C4-2B (cell line): ENCODE data around the gene B3GALT5.

Source experiments
- H3K27ac ChIP-seq: fragments of 450-650 bp; 2 replicates; pipeline ENCODE4 v1.5.1; 2017
- CTCF ChIP-seq: fragments of 450-650 bp; conservative IDR thresholded peaks from 2 replicates; pipeline ENCODE4 v1.5.1; 2017; ENCODE audit warnings: mild to moderate bottlenecking
- ZFX ChIP-seq: fragments of 450-650 bp; IDR thresholded peaks from 2 replicates; pipeline ENCODE4 v1.6.1; 2017

The B3GALT5 gene

GRCh38 chr21:39675590-39675989 is 62.9 kb downstream of the B3GALT5 start:
- H3K27ac ChIP-seq = no peak overlapping the region
- TF ChIP-seq CTCF = no peak
- no peak for TF ChIP-seq ZFX

GRCh38 chr21:39675993-39676661 is 63.4 kb downstream of the B3GALT5 start:
- H3K27ac ChIP-seq = no peak overlapping the region
- no peak for TF ChIP-seq CTCF
- TF ChIP-seq ZFX = no peak

GRCh38 chr21:39680216-39680615 is 67.5 kb downstream of the B3GALT5 start:
- TF ChIP-seq CTCF = no peak
- H3K27ac ChIP-seq = no peak overlapping the region

GRCh38 chr21:39681257-39681656 is 68.5 kb downstream of the B3GALT5 start:
- TF ChIP-seq ZFX (no peak), CTCF (no peak)
- H3K27ac ChIP-seq = no peak overlapping the region

GRCh38 chr21:39681845-39682244 is 69.1 kb downstream of the B3GALT5 start:
- TF ChIP-seq ZFX (no peak), CTCF (no peak)
- no peak overlapping the region for H3K27ac ChIP-seq

- no peak for TF ChIP-seq CTCF
- TF ChIP-seq ZFX = no peak
- no peak overlapping the region for H3K27ac ChIP-seq
Measured at GRCh38 chr21:39685236-39685635, 72.5 kb downstream of the B3GALT5 start.

- no peak for TF ChIP-seq ZFX
- no peak for TF ChIP-seq CTCF
- H3K27ac ChIP-seq = no peak overlapping the region
Measured at GRCh38 chr21:39685991-39686390, 73.3 kb downstream of the B3GALT5 start.
